Brain microvascular endothelial cell (primary cell): Measurements from ENCODE around the gene ITPK1.

Source experiments
- DNase-seq: peaks from one replicate; pipeline ENCODE4 v3.0.0-alpha.2; 2020
- H3K27ac ChIP-seq: fragments of 250-450 bp; sonication (Bioruptor Pico); 2 replicates; pipeline ENCODE4 v1.5.1; 2020; ENCODE audit warnings: mild to moderate bottlenecking, moderate library complexity
- H3K27me3 ChIP-seq: fragments of 250-450 bp; sonication (Bioruptor Pico); replicated peaks from 2 replicates; pipeline ENCODE4 v1.5.1; 2020; ENCODE audit warnings: mild to moderate bottlenecking
- H3K36me3 ChIP-seq: fragments of 250-450 bp; sonication (Bioruptor Pico); replicated peaks from 2 replicates; pipeline ENCODE4 v1.5.1; 2020; ENCODE audit warnings: mild to moderate bottlenecking
- H3K4me3 ChIP-seq: 2 replicates; pipeline ENCODE4 v1.5.1; 2011; ENCODE audit warnings: low read depth, mild to moderate bottlenecking, control low read depth, low read length, moderate library complexity
- in situ Hi-C: cut with HindIII; loops from 2 replicates; pipeline ENCODE4 v1.10.0; 2017; ENCODE audit warnings: low sequenced_read_pairs, low pct_ligation_motif_present
- TF ChIP-seq, protein P1 (sequence below): IDR thresholded peaks from 2 replicates; pipeline ENCODE4 v1.5.1; 2011; ENCODE audit warnings: low read depth, mild to moderate bottlenecking, moderate library complexity, low read length, control low read depth, inconsistent platforms; ENCODE audit errors: missing control alignments

The ITPK1 gene

DNA sequence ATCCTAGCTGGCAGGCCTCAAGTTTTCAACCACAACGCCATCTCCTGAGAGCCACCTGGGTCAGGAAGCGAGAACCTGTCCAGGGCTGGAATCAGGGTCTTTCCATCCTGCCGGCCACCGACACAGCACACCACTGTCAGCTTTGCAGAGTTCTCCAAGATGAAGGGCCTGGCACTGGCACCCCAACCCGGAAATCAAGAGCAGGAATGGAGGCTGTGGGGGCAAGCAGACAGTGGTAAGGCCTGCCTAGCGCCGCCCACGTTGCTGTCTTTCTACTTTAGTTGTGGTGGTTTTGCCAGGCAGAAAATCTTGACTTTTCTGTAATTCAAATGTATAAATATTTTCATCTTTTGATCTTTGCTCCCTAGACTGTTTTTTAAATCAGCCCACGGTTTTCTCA lies 90.7 kb downstream of the ITPK1 start:
- no peak for DNase-seq
- no peak overlapping the region for H3K27ac ChIP-seq
- in situ Hi-C loops: no loop called here
- no peak overlapping the region for H3K4me3 ChIP-seq
- no peaks in the 10 kb centered on the region for H3K36me3 ChIP-seq
- TF ChIP-seq, protein P1, sequence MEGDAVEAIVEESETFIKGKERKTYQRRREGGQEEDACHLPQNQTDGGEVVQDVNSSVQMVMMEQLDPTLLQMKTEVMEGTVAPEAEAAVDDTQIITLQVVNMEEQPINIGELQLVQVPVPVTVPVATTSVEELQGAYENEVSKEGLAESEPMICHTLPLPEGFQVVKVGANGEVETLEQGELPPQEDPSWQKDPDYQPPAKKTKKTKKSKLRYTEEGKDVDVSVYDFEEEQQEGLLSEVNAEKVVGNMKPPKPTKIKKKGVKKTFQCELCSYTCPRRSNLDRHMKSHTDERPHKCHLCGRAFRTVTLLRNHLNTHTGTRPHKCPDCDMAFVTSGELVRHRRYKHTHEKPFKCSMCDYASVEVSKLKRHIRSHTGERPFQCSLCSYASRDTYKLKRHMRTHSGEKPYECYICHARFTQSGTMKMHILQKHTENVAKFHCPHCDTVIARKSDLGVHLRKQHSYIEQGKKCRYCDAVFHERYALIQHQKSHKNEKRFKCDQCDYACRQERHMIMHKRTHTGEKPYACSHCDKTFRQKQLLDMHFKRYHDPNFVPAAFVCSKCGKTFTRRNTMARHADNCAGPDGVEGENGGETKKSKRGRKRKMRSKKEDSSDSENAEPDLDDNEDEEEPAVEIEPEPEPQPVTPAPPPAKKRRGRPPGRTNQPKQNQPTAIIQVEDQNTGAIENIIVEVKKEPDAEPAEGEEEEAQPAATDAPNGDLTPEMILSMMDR: no peak
- no peaks in the 10 kb centered on the region for H3K27me3 ChIP-seq

DNA sequence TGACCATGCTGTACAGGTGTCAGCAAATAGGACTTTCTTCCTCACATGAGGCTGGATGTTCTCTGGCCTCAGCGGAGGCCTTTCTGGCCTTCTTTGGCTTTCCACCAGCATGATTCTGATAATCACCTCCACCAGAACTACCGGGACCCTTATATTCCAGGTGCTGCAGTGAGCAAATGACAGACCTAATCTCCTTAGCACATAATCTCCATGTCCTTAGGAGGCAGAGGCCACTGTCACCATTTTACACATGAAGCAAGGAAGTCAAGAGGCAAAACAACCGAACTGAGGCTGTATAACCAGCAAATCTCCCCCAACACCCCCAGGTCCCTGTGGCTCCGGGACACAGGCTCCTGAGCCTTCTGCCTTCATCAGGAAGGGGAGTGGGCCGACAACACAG lies 91.2 kb downstream of the ITPK1 start:
- Histone ChIP-seq H3K36me3 (no peaks in the 10 kb centered on the region), H3K4me3 (no peak overlapping the region), H3K27ac (no peak overlapping the region), H3K27me3 (no peaks in the 10 kb centered on the region)
- in situ Hi-C loops: no loop called here
- no peak for DNase-seq
- TF ChIP-seq, protein P1: no peak

DNA sequence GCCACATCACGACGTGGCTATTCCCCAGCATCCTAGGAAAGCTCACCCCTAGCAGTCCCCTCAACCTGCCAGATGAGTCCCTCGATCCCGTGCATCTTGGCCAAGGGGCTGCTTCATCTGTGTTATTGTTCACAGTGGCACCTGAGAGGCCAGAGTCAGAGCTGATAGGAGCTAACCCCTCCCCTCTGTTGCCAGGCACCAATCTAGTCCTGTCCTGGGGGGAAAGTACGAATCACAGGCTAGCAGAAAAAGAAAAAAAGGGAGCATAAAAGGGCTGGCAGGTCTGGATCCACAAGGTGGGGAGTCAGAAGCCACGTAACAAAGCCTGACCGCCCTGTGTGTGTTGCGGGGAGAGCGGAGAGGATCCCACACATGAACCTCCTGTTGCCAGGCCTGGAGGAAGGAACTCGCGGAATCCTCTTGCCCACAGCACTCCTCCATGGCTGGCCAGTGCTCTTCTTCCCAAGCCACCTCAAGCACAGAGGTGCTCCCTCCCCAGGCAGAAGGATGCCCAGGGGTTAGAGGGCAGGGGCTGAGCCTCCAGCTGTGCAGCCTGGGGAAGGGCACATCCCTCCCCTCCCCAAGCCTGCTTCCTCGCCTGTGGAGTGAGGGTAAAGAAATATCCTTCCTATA lies 91.8 kb downstream of the ITPK1 start:
- in situ Hi-C loops: no loop called here
- no peak for DNase-seq
- TF ChIP-seq, protein P1: no peak
- Histone ChIP-seq H3K27ac (no peak overlapping the region), H3K27me3 (no peaks in the 10 kb centered on the region), H3K4me3 (no peak overlapping the region), H3K36me3 (no peaks in the 10 kb centered on the region)

DNA sequence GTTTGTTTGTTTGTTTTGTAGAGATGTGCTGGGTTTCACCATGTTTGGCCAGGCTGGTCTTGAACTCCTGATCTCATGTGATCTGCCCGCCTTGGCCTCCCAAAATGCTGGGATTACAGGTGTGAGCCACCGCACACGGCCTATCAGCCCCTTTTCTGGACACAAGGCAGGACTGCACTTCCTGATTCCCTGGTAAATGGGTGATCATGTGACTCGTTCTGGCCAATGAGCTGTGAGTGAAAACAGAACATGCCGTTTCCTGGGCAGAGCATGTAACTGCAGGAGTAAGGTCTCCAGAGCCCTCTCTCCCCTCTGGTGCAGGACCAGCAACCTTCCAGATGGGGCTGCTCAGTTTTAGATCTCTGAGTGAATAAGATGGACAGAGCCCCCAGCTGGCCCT lies 92.7 kb downstream of the ITPK1 start:
- in situ Hi-C loops: no loop called here
- Histone ChIP-seq H3K27ac (no peak overlapping the region), H3K27me3 (no peaks in the 10 kb centered on the region), H3K36me3 (no peaks in the 10 kb centered on the region), H3K4me3 (no peak overlapping the region)
- TF ChIP-seq, protein P1: no peak
- peak; percentile 36 for DNase-seq

DNA sequence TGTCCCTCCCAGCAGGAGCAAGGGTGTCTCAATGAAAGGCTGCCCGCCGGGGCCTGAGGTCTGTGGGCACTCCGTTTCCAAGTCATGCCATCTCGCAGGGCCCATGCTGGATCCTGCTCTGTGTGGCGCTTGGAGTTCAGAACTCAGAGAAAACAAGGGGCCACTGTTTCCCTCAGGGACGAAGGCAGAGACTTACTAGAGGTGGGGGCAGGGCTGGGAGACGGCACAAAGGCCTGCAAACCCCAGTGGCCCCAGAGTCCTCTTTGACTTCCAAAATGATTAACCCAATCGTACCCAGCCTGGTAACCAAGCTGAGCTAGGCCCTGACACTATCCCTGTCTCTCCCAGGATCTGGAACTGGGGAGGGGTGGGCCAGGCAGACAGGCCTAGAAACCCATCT lies 95.8 kb downstream of the ITPK1 start:
- Histone ChIP-seq H3K27ac (no peak overlapping the region), H3K27me3 (no peaks in the 10 kb centered on the region), H3K4me3 (no peak overlapping the region), H3K36me3 (no peaks in the 10 kb centered on the region)
- in situ Hi-C loops: no loop called here
- DNase-seq: no peak
- TF ChIP-seq, protein P1: no peak

DNA sequence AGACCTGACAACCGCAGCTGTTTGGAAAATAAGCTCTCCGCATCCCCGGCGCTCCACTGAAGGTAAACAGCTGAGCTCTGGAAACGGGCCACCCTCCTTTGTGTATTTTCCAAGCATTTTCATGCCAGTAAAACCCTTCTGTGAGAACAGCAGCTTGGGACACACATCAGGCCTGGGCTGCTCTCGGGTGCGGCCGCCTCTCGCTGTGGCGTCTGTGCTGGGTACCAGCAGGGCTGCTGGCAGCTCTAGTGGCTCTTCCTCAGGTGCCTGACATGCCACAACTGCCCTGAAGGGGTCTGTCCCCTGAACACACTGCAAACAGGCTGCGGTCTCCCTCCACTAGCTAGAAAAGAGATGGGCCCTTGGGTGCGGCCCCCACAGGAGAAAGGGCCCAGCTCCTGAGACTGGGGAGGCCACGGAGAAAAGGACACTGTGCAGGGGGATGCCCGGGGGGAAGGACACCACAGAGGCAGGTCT lies 96.3 kb downstream of the ITPK1 start:
- Histone ChIP-seq H3K27ac (no peak overlapping the region), H3K27me3 (no peaks in the 10 kb centered on the region), H3K36me3 (no peaks in the 10 kb centered on the region), H3K4me3 (no peak overlapping the region)
- TF ChIP-seq, protein P1: no peak
- DNase-seq: no peak
- in situ Hi-C loops: no loop called here
